ENCODE data around the gene SLC27A1. TPM values are rescaled to one million over a fixed set of nuclear protein-coding genes. Genes with fewer than 3 reads are reported as not detected.
A peak's percentile ranks its signal among the peaks of the same experiment; 100 is the strongest.
"Not testable (repeated sequence)": the region's sequence is repeated elsewhere in the genome, so short reads cannot be mapped to it uniquely, and the experiment has no call there.

The SLC27A1 gene
- total RNA-seq, 1 donor from 2014 or later, result 25.1 TPM

DNA sequence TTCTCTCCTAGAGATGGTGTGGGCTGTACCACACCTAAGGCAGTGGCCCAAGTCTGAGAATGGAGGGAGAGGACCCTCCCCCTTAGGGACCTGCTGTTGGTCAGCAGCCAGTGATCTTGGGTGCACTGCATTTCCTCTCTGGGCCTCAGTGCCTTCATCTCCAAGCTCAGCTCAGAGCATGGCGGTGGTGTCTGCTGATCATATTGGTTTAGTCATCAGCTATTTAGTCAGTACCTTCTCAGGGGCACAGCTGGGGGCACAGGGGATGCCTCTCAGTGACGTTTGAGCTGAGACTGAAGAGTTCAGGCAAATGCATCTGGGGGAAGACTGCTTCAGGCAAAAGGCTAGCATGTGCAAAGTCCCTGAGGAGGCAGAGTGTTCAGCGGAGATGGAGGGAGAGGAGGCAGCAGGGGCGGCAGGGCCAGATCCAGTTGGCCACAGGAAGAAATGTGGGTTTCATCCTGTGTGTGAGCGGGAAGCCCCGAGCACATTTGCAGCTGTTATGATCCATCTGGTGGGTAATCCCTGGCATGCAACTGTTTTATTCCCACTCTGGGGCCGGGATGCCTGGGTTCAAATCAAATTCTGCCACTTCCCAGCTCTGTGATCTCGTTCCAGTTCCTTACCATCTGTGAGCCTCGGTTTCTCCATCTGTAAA is 25.4 kb downstream of the SLC27A1 start:
- H3K9me3 Mint-ChIP-seq, result no peaks in the 10 kb centered on the region
- H3K4me3 Mint-ChIP-seq, result no peak overlapping the region
- H3K27me3 Mint-ChIP-seq (ENCODE audit: low read depth), result no peaks in the 10 kb centered on the region
- no peak for DNase-seq (ENCODE audit: low spot score in 2 of 2, unreplicated experiment in 2 of 2)
- TF ChIP-seq, protein P1, sequence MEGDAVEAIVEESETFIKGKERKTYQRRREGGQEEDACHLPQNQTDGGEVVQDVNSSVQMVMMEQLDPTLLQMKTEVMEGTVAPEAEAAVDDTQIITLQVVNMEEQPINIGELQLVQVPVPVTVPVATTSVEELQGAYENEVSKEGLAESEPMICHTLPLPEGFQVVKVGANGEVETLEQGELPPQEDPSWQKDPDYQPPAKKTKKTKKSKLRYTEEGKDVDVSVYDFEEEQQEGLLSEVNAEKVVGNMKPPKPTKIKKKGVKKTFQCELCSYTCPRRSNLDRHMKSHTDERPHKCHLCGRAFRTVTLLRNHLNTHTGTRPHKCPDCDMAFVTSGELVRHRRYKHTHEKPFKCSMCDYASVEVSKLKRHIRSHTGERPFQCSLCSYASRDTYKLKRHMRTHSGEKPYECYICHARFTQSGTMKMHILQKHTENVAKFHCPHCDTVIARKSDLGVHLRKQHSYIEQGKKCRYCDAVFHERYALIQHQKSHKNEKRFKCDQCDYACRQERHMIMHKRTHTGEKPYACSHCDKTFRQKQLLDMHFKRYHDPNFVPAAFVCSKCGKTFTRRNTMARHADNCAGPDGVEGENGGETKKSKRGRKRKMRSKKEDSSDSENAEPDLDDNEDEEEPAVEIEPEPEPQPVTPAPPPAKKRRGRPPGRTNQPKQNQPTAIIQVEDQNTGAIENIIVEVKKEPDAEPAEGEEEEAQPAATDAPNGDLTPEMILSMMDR (IDR thresholded peaks at IDR 0.05; ENCODE audit: unreplicated experiment), result no peak
- H3K4me1 Mint-ChIP-seq, result peaks cover 12% of the 10 kb centered on the region
- H3K27ac Mint-ChIP-seq, result no peak overlapping the region
- H3K36me3 Mint-ChIP-seq, result peaks cover 3% of the 10 kb centered on the region

DNA sequence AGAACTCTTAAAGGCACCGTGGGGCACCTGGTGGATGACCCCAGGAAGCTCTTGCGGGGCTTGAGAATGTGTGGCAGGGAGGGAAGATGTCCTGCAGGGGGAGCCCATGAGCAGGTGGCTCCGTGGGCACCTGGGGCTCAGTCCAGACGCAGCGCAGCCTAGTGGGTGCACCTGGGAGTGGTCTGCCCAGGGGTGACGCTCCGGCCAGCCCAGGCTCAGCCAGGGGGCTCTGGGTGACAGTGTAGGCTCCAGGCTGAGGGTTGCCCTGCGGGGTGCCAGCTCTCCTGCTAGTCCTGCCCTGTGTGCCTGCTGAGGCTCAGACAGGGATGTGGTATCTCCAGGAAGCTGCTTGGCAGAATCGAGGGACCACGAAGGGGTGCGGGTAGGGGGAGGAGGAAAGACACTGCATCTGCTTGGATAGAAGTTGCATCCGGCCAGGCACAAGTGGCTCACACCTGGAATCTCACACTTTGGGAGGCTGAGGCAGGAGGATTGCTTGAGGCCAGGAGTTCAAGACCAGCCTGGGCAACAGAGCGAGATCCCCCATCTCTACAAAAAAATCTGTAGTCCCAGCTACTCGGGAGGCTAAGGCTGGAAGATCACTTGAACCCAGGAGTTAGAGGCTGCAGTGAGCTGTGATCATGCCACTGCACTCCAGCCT is 26.1 kb downstream of the SLC27A1 start:
- DNase-seq (ENCODE audit: low spot score in 2 of 2, unreplicated experiment in 2 of 2), result no peak
- no peak overlapping the region for H3K27ac Mint-ChIP-seq
- no peaks in the 10 kb centered on the region for H3K9me3 Mint-ChIP-seq

DNA sequence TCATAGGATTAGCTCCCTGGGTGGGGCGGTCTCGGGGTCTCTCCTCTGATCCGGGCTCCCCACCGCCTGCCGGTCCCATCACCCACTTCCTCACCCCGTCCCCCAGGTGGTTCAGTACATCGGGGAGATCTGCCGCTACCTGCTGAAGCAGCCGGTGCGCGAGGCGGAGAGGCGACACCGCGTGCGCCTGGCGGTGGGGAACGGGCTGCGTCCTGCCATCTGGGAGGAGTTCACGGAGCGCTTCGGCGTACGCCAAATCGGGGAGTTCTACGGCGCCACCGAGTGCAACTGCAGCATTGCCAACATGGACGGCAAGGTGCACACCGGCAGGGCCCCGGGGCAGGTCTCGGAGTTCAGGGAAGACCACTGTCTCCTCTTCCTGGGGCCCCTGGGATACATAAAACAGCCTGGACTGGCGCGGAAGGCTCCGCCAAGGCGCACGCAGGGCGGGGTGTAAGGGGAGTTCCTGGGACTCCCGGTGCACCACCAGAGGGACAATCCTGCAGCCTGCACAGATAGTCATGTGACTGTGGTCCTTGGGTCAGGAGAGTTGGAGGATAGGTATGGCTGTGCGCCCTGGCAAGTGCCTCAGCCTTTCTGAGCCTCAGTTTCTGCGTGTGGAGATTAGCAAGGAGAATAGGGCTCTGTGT is 26.9 kb downstream of the SLC27A1 start:
- Mint-ChIP-seq H3K4me3 (no peak overlapping the region), H3K4me1 (peaks cover 12% of the 10 kb centered on the region), H3K9me3 (no peaks in the 10 kb centered on the region), H3K27ac (no peak overlapping the region), H3K27me3 (ENCODE audit: low read depth) (no peaks in the 10 kb centered on the region), H3K36me3 (peaks cover 5% of the 10 kb centered on the region)
- DNase-seq (ENCODE audit: low spot score in 2 of 2, unreplicated experiment in 2 of 2), result no peak
- TF ChIP-seq, protein P1 (IDR thresholded peaks at IDR 0.05; ENCODE audit: unreplicated experiment), result no peak

More for the DNA sequence above, 26.1 kb downstream of the SLC27A1 start:
- H3K4me3 Mint-ChIP-seq, result no peak overlapping the region
- TF ChIP-seq, protein P1 (IDR thresholded peaks at IDR 0.05; ENCODE audit: unreplicated experiment), result peak; percentile 61
- peaks cover 12% of the 10 kb centered on the region for H3K4me1 Mint-ChIP-seq
- no peaks in the 10 kb centered on the region for H3K27me3 Mint-ChIP-seq (ENCODE audit: low read depth)
- peaks cover 5% of the 10 kb centered on the region for H3K36me3 Mint-ChIP-seq

DNA sequence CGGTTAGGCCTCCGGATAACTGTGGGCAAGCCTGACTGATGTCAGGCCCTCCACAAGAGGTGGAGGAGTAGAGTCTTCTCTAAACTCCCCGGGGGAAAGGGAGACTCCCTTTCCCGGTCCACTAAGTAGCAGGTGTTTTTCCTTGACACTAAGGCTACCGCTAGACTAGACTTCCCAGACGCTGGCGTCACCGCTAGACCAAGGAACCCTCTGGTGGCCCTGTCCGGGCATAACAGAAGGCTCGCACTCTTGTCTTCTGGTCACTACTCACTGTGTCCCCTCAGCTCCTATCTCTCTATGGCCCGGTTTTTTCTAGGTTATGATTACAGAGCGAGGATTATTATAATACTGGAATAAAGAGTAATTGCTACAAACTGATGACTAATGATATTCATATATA is 28.7 kb downstream of the SLC27A1 start:
- H3K27me3 Mint-ChIP-seq (ENCODE audit: low read depth); H3K4me3 Mint-ChIP-seq; H3K9me3 Mint-ChIP-seq; H3K36me3 Mint-ChIP-seq; H3K27ac Mint-ChIP-seq; DNase-seq (ENCODE audit: low spot score in 2 of 2, unreplicated experiment in 2 of 2): not testable (repeated sequence)
- peaks cover 12% of the 10 kb centered on the region for H3K4me1 Mint-ChIP-seq

DNA sequence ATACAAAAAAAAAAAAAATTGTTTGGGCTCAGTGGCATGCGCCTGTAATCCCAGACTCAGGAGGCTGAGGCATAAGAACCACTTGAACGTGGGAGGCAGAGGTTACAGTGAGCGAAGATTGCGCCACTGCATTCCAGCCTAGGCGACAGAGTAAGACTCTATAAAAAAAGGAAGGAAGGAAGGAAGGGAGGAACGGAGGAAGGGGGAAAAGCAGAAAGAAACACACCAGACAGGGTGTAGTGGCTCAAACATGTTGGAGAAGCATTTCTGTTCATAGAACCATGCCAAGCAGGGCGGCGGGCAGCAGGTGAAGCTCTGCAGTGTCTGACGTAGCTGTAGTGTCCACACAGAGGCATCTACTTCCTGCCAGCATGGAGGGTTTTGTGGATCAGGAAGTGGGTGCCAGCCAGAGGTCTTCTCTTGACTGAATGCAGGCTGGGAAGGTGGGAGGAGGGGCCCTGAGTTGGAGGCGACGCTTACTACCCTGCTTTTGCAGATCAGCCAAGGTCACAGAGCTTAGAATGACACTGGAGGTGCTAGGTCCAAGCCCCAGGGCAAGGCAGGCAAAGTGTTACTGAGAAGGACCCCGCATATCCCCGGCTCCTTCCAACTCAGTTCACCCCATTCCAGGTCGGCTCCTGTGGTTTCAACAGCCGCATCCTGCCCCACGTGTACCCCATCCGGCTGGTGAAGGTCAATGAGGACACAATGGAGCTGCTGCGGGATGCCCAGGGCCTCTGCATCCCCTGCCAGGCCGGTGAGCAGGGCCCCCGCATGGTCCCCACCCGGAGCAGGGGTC is 29.5 kb downstream of the SLC27A1 start:
- H3K27ac Mint-ChIP-seq, result peak overlapping the region; percentile 47
- H3K9me3 Mint-ChIP-seq, result no peaks in the 10 kb centered on the region
- no peaks in the 10 kb centered on the region for H3K27me3 Mint-ChIP-seq (ENCODE audit: low read depth)
- H3K4me3 Mint-ChIP-seq, result no peak overlapping the region
- TF ChIP-seq, protein P1 (IDR thresholded peaks at IDR 0.05; ENCODE audit: unreplicated experiment), result no peak
- H3K4me1 Mint-ChIP-seq, result peaks cover 12% of the 10 kb centered on the region
- H3K36me3 Mint-ChIP-seq, result peaks cover 10% of the 10 kb centered on the region
- no peak for DNase-seq (ENCODE audit: low spot score in 2 of 2, unreplicated experiment in 2 of 2)

Data from mesothelial cell of epicardium (in vitro differentiated cells).